Measurements from ENCODE around the gene TIGD2. TPM values are rescaled to one million over a fixed set of nuclear protein-coding genes. Genes with fewer than 3 reads are reported as not detected.

The TIGD2 gene
- total RNA-seq, 1 donor, result 7.0 TPM

Small RNA genes lying within 50 kb of the gene (small RNA-seq; reads per million reads assigned to genes)
- not detected for gene RNU6-907P

Other genes starting within 250 kb of the TIGD2 start
- 23.5 and 49.3 TPM in 2 replicates for gene FAM13A, start 54.3 kb upstream of the TIGD2 start, total RNA-seq (ENCODE audit: low replicate concordance)
- gene GPRIN3, start 196.3 kb downstream of the TIGD2 start, total RNA-seq (ENCODE audit: low replicate concordance), result under 0.01 and 0.49 TPM in 2 replicates

Measured in fibroblast of the aortic adventitia (primary cell).